CD4-positive, alpha-beta T cell treated with Interleukin-4 for 1 hour (primary cell): ENCODE measurements around the gene ZFP91.

Source experiments
- DNase-seq, 2 donors: peaks; one replicate each; pipeline ENCODE4 v3.0.0-alpha.2; 2020 to 2022

The ZFP91 gene

GRCh38 chr11:58586998-58587397, 8.1 kb downstream of the ZFP91 start:
- no peak for DNase-seq

DNA sequence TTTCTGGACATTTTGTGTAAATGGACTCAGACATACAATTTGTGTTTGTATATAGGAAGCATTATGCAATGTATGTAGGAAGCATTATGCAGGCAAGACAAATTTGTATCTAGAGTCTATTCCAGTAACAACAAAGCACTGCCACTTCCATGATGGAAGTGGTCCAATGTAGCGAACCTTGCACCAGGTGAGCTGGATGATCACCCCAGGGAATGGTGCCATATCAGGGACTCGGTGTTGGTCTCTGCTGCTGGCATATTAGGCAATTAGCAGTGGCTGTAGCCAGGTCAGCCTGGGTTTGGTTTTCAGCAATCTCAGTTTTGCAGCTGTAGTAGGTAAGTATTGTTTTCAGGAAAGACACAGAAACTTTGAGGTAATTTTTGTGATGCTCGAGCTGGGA, 12.8 kb downstream of the ZFP91 start:
- no peak for DNase-seq

DNA sequence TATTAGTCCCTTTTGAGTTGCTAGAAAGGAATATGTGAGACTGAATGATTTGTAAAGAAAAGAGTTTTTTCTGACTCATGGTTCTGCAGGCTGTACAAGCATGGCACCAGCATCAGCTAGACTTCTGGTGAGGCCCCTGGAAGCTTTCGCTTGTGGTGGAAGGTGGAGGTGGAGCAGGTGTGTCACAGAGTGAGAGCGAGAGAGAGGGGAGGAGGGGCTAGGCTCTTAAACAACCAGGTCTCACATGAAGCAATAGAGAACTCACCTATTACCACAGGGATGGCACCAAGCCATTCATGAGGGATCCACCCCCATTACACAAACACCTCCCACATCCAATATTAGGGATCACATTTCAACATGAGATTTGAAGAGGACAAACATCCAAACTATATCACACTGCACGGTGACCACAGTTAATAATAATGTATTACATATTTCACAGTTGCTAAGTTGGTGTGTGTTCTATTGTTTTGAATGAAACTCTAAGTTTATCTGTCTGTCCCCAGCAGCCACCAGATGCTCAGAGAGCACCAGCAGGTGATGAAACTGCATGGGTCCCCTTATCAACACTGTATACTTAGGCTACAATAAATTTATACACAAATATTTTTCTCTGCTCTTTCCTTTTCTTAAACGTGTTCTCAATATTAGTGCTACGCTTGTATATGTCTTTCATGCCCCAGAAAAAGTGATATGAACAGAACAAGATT, 14.1 kb downstream of the ZFP91 start:
- DNase-seq: no peak

DNA sequence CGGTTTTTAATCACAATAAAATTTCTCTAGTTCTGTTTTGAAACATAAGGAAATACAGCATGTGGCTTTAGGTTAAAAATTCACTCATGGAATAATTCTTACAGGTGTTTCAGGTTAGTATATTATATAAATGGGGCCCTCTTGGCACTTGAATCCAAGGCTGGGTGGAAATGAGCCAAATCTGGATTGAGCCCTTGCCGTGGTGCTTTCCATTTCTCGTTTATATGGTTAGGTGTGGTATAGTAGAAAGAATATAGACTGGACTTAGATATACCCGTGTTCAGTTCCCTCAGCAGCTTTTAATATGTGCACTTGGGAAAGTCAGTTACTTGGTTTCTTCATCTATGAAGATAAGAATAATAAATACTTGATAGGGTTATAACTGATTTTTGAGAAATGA, 16.0 kb downstream of the ZFP91 start:
- DNase-seq: no peak

GRCh38 chr11:58596621-58597020, 17.8 kb downstream of the ZFP91 start:
- DNase-seq: no peak

GRCh38 chr11:58597486-58598144, 18.8 kb downstream of the ZFP91 start:
- DNase-seq: no peak

DNA sequence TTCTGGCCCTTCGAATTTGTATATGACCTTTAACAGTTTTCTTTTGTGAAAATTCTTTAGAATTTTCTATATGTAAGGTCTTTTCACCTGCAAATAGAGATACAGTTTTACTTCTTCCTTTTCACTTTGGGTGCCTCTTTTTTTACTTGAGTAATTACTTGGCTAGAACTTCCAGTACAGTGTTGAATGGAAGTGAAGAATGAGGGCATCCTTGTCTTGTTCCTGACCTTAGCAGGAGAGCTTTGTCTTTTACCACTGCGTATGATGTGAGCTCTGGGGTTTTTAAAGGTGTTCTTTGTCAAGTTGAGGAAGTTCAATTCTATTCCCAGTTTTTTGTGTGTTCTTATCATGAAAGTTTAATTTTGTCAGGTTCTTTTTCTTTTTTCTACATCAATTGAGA, 21.6 kb downstream of the ZFP91 start:
- no peak for DNase-seq

DNA sequence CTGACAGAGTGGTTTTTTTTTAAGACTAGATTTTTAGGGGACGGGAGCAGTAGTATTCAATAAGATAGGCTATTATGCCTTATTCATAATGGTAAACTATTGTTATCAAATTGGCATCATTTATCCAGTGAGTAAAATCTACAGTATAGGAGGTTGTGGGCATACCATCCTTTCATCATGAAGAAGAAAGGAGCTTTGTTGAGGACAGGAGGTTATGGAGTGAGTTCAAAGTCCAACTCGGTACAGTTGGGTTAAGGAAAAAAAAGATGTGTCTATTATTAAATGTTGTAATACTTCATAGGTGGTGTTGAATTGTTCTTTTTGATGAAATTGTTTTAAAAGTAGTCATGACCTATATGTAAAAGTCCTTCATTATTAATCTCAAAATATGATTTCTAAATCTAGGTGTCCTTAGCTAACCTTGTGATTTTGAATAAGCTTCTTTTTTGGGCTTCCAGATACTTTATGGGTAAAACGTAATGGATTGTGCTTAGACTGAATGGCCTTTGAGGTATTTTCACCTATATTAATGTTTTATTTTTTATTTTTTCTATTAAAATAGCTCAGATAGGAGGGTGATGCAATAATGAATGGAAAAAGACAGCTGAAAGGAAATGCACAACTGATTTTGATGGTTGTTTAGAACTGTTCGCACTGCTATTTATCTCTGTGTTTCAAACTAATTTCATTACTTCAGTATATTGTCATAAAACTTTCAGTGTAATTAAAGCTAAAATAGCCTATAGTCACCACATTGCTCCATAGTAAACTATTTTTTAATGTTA, 28.3 kb downstream of the ZFP91 start:
- DNase-seq: no peak

DNA sequence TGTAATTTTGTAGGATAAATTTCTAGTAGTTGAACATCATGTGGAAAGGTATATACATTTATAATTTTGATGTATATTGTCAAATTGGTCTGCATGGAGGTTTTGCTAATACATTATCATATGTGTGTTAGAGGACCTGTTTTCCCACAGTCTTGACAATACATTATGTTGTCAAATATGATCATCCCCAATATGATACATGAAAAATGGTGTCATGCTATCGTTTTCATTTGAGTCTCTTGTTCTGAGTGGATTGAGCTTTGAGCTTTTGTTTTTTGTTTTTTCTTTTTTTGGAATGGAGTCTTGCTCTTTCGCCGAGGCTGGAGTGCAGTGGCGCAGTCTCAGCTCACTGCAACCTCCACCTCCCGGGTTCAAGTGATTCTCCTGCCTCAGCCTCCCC, 29.5 kb downstream of the ZFP91 start:
- no peak for DNase-seq

DNA sequence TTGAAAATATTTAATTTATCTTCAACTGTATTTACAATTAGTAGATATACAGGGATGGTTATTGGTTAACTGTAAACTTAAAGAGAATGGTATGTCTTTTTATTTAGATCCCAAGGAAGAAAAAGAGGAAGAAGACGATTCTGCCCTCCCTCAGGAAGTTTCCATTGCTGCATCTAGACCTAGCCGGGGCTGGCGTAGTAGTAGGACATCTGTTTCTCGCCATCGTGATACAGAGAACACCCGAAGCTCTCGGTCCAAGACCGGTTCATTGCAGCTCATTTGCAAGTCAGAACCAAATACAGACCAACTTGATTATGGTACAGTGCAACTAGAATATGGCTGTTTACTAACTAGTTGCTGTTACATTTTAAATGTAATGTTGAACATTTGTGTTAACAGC, 30.9 kb downstream of the ZFP91 start:
- DNase-seq: no peak

DNA sequence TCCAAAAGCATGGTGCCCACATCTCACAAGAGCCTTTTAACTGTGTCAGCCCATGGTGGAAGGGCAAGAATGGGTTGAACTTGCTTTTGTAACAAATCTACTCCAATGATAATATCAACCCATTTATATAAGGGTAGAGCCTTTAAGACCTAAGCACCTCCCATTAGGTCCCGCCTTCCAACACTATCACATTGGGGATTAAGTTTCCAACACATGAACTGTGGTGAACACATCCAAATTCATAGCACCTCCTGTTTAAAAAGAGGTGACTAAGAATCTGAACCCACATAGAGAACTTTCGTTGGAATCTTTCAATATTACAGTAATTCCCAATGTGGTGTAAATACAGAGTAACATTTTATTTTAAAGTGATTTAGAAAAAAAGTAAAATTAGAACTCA, 34.4 kb downstream of the ZFP91 start:
- no peak for DNase-seq

DNA sequence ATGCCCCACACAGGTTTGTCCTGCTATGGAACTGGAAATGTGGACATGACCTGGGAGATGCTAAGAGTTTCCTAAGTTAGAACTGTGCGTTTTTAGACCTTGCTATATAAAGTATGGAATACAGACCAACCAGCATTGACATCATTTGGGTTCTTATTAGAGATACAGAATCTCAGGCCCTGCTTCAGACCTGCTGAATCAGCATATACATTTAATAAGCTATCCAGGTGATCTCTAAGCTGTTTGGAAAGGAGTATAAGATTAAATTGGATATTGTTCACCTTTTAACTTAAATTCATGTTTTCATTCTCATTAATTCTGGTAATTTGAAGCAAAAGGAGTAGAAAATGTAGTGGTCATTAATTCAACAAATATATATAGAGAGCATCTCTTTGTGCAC, 36.7 kb downstream of the ZFP91 start:
- no peak for DNase-seq

DNA sequence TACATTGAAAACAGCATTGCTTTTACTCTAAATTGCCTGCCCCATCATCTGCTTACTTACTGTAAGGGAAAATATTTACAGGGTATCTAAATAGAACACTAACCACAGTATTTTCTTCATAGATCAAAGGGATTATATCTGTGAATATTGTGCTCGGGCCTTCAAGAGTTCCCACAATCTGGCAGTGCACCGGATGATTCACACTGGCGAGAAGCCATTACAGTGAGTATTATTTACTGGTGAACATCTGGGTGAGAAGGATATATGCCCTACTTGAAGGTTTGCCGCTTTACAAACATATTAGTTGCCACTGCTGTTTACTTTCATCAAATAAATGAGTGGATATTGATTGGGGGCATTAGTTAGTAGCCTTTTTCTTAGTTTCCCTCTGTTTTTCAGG, 37.7 kb downstream of the ZFP91 start:
- DNase-seq: no peak

DNA sequence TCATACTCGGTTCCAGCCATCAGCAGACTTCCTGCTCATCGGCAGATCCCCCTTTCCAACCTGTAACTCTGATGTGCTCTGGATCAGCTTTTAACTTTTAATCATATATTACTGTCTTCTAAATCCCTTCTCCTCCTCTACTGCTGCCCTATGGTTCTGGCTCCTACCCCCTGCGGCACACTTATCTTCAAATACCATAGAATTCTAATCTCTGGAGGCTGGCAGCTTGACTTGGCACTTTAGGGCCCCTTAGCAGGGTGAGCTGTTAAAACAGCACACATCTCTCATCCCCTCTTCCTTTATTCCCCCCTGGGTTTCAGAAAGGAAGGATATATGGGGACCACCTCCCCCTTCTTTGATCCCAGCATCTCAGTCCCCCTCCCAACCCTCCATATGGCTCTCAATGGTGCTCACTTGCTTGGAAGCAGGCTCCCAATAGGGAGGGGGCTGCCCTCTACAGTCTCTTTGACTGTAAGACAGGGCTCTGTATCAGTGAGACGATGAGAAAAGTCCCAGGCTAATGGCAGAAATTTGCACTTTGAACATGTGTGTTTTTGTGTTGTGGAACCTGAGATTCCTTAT, 39.2 kb downstream of the ZFP91 start:
- peak in 1 of 2 donors; percentile 17 for DNase-seq

DNA sequence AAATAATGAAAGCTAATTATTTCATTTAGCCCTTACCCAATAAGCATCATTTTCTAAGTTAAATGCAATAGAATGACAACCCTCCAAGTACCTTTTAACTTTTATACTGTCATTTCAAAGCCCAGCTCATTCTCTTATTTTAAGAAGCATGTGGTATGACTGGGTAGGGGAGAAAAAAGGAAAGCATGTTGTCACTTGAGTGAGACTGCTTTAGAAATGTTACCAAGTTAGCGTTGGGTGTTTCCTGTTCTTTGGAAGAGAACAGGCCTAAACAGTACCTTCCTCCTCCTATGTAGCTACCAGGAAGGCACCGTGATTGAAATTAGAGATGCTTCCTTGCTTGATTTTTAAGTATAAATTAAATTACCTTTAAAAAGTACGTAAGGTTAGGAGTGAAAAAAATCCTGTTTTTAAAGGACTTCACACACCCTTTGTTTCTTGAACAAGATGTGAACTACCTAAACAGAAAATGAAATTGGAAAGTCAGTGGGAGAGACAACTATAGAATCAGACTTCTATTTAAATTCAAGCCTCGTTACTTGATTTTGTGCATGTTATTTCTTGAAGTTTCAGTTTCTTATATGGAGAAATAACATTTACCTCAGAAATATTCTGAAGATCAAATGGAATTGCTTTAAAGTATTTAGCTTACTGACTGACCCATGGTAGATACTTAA, 42.9 kb downstream of the ZFP91 start:
- no peak for DNase-seq

- DNase-seq: no peak
These were observed 43.5 kb downstream of the ZFP91 start, which contains the start of gene CNTF for GRCh38 chr11:58622344-58622743. Gene CNTF (plus strand): TSS chr11:58622665. CDS start chr11:58622753, 88 bp downstream.

GRCh38 chr11:58625086-58625485, 46.2 kb downstream of the ZFP91 start:
- DNase-seq: no peak

DNA sequence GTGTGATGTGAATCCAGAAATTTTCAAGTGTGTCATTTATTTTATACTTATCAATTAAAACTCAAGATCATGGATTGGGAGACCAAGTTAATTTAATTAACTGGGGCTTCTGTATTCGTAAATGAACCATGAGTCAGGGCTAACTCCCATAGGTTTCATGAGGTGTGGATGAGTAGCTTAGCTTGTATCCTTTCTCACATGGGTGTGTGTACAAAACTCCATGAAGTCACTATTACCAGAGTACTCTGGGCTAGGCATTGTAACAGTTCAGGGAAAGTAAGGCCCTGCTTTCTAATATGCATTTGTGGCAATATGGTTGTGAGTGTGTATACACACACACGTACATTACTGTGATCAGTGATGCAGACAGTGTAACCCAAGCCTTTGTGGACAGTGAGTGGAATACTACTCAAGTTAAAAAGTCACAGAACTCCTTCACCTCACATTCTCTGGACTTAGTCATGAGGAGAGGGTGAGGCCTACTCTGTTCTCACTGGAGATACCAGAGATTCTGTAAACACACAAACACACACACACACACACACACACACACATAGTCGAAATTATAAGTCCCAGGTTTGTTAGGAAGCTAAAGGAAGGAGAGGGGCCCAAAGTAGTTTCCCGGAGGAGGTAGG, 47.1 kb downstream of the ZFP91 start:
- no peak for DNase-seq

DNA sequence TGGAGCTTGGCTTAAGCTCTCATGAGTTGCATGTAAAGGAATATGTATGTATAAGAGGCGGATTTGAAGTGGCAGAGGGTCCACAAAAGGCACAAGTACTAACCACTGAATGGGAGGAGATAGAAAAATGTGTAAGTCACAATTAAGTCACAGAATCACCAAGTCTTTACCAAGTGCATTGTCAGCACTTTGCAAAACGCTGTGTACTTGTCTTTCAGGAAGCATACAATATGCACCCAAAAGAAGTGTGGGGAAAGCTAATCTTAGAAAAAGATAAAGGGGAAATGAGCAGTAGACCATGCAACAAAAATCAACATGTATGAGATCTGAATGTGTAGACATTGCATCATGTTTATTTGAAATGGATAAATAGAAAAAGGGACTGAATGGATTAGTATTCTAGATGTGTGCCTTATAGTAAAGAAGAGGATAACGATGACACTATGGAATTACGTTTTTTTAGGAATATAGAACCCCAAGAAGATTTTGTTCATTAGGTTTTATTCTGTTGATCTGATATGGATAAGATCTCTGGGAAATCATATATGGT, 48.1 kb downstream of the ZFP91 start:
- DNase-seq: no peak

DNA sequence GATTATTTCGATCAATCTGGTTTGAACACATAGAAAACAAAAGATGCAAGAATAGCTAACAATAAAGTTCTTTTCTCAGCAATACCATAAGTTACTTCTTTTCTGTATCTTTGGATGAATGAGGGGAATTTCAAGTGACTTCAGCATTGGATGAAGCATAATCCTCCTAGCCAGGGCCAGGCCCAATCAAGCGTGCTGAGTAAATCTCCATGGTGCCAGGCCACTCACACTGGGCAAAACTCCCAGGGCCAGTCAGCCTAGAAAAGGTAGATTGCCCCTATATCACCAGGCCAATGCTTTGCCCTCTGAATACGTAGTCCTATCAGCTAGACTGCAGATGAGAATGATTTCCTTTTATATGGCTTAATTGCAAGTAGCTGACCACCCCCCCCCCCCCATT, 49.6 kb downstream of the ZFP91 start:
- DNase-seq: no peak

- peak in 1 of 2 donors; percentile 37 for DNase-seq
These were observed 51.0 kb downstream of the ZFP91 start for GRCh38 chr11:58629857-58630256.

- no peak for DNase-seq
These were observed 52.5 kb downstream of the ZFP91 start for GRCh38 chr11:58631378-58631777.
